MM.1S (cell line): ENCODE results near the gene DPP6.

ENCODE experiments used
- EZH2 ChIP-seq: fragments of 300-600 bp; sonication (generic); optimal IDR thresholded peaks from 2 replicates; pipeline ENCODE3; 2017; ENCODE audit warnings: low read depth, mild to moderate bottlenecking, antibody characterized with exemption, low read length, mixed read lengths
- EZH2phosphoT487 ChIP-seq: fragments of 300-600 bp; sonication (generic); IDR thresholded peaks from 2 replicates; pipeline ENCODE4 v1.6.1; 2018; ENCODE audit warnings: antibody characterized with exemption, low read length
- TF ChIP-seq, protein P1 (sequence below): fragments of 300-600 bp; sonication (generic); IDR thresholded peaks from 2 replicates; pipeline ENCODE4 v1.5.1; 2016; ENCODE audit warnings: antibody characterized with exemption, low read length, mixed read lengths

DNA sequence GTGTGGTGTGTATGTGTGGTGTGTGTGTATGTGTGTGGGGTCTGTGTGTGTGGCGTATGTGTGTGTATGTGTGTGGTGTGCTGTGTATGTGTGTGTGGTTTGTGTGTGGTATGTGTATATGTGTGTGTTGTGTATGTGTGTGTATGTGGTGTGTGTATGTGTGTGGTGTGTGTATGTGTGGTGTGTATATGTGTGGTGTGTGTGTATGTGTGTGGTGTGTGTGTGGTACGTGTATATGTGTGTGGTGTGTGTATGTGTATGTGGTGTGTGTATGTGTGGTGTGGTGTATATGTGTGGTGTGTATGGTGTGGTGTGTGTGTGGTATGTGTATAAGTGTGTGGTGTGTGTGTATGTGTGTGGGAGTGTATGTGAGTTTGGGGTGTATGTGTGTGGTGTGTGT is 522.0 kb downstream of the DPP6 start:
- TF ChIP-seq, protein P1, sequence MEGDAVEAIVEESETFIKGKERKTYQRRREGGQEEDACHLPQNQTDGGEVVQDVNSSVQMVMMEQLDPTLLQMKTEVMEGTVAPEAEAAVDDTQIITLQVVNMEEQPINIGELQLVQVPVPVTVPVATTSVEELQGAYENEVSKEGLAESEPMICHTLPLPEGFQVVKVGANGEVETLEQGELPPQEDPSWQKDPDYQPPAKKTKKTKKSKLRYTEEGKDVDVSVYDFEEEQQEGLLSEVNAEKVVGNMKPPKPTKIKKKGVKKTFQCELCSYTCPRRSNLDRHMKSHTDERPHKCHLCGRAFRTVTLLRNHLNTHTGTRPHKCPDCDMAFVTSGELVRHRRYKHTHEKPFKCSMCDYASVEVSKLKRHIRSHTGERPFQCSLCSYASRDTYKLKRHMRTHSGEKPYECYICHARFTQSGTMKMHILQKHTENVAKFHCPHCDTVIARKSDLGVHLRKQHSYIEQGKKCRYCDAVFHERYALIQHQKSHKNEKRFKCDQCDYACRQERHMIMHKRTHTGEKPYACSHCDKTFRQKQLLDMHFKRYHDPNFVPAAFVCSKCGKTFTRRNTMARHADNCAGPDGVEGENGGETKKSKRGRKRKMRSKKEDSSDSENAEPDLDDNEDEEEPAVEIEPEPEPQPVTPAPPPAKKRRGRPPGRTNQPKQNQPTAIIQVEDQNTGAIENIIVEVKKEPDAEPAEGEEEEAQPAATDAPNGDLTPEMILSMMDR = no peak
- TF ChIP-seq EZH2 (no peak), EZH2phosphoT487 (no peak)
